A549 (cell line): ENCODE data around the gene DDX41. TPM values are rescaled to one million over a fixed set of nuclear protein-coding genes. Genes with fewer than 3 reads are reported as not detected.

Experiments used
- ATAC-seq, 2 experiments: fragments of 200-7000 bp in 1 of 2; fragments of >200 bp in 1 of 2; cut with Nextera tagmentation in 1 of 2; cut with Tn5 transposase in 1 of 2; 3 replicates each; pipeline versions ENCODE4 v1.8.0 to v1.9.1; 2018 to 2020; ENCODE audit warnings: mild to moderate bottlenecking in 1 of 2, moderate library complexity in 1 of 2
- CTCF ChIA-PET: fragments of 300-600 bp; sonication (Branson Sonifier 250); formaldehyde crosslinking; extraction: SDS; loops from one replicate; lab custom pipeline; 2021; ENCODE audit warnings: antibody characterized with exemption, inconsistent platforms; lab: Yijun Ruan, JAX
- POLR2A ChIA-PET: fragments of 350-600 bp; formaldehyde crosslinking; extraction: SDS; loops from one replicate; lab custom pipeline; 2021; ENCODE audit warnings: antibody characterized with exemption, inconsistent platforms; lab: Yijun Ruan, JAX
- DNase-seq, 2 experiments: peaks; one replicate each; pipeline versions ENCODE4 v3.0.0 to v3.0.0-alpha.2; 2011 to 2016; ENCODE audit warnings: low read depth in 1 of 2, low spot score in 1 of 2
- FAIRE-seq: peaks from 2 replicates; lab custom pipeline; 2011; peaks lifted over from hg19 to GRCh38; lab: Jason Lieb, UNC
- H3K27ac ChIP-seq, 2 experiments: fragments of >200 bp; sonication (Bioruptor Twin); formaldehyde crosslinking; 3 replicates each; pipeline ENCODE4 v1.5.1; 2016 to 2017
- H3K4me1 ChIP-seq: fragments of >200 bp; sonication (Bioruptor Twin); formaldehyde crosslinking; 3 replicates; pipeline ENCODE4 v1.6.1; 2016
- H3K4me2 ChIP-seq: fragments of >200 bp; sonication (Bioruptor Twin); formaldehyde crosslinking; 3 replicates; pipeline ENCODE4 v1.6.1; 2016
- H3K4me3 ChIP-seq: fragments of >200 bp; sonication (Bioruptor Twin); formaldehyde crosslinking; 3 replicates; pipeline ENCODE4 v1.5.1; 2016
- H3K9me3 ChIP-seq: fragments of >200 bp; sonication (Bioruptor Twin); formaldehyde crosslinking; 3 replicates; pipeline ENCODE4 v1.6.1; 2016
- CBX2 ChIP-seq: fragments of 200-600 bp; sonication (generic); IDR thresholded peaks from 2 replicates; pipeline ENCODE4 v1.6.1; 2016; ENCODE audit warnings: low read depth, mild to moderate bottlenecking, borderline replicate concordance
- CEBPB ChIP-seq, 2 experiments: fragments of >200 bp in 1 of 2; sonication (Bioruptor Twin) in 1 of 2; formaldehyde crosslinking in 1 of 2; IDR thresholded peaks; 2 replicates each; pipeline ENCODE4 v1.6.1; 2012 to 2016
- CHD2 ChIP-seq: fragments of 150-350 bp; IDR thresholded peaks from 2 replicates; pipeline ENCODE4 v1.6.1; 2014; ENCODE audit warnings: low read length; ENCODE audit not compliant: partially characterized antibody
- HDAC2 ChIP-seq: fragments of 200-600 bp; sonication (generic); IDR thresholded peaks from 2 replicates; pipeline ENCODE4 v1.6.1; 2016
- HOXB5 ChIP-seq: fragments of 250-450 bp; sonication (Bioruptor Pico); IDR thresholded peaks from 2 replicates; pipeline ENCODE4 v1.5.0; 2020; ENCODE audit warnings: mild to moderate bottlenecking, moderate library complexity
- JUN ChIP-seq, 2 experiments: fragments of >200 bp; sonication (Bioruptor Twin); formaldehyde crosslinking; IDR thresholded peaks; 2 replicates in 1 of 2; 3 replicates in 1 of 2; pipeline ENCODE4 v1.6.1; 2016 to 2017
- MAFK ChIP-seq: fragments of 450-650 bp; IDR thresholded peaks from 2 replicates; pipeline ENCODE4 v1.6.1; 2014; ENCODE audit not compliant: partially characterized antibody
- NPAS2 ChIP-seq: fragments of 250-450 bp; sonication (Bioruptor Pico); IDR thresholded peaks from 2 replicates; pipeline ENCODE4 v1.8.0; 2022; ENCODE audit warnings: mild to moderate bottlenecking, moderate library complexity, borderline replicate concordance
- NR3C1 ChIP-seq: fragments of >200 bp; sonication (Bioruptor Twin); formaldehyde crosslinking; IDR thresholded peaks from 3 replicates; pipeline ENCODE4 v1.6.1; 2017
- PHF8 ChIP-seq: fragments of 200-600 bp; sonication (generic); IDR thresholded peaks from 2 replicates; pipeline ENCODE4 v1.6.1; 2016; ENCODE audit warnings: low read depth, mild to moderate bottlenecking, antibody characterized with exemption, moderate library complexity, borderline replicate concordance
- POLR2A ChIP-seq: IDR thresholded peaks from 2 replicates; pipeline ENCODE4 v1.6.1; 2012; ENCODE audit warnings: mild to moderate bottlenecking, low read length
- RAD21 ChIP-seq, 2 experiments: fragments of >200 bp in 1 of 2; sonication (Bioruptor Twin) in 1 of 2; formaldehyde crosslinking in 1 of 2; IDR thresholded peaks in 1 of 2; conservative IDR thresholded peaks in 1 of 2; 2 replicates in 1 of 2; 3 replicates in 1 of 2; pipeline ENCODE4 v1.6.1; 2012 to 2018; ENCODE audit warnings: inconsistent platforms in 1 of 2
- RARB ChIP-seq: fragments of 250-450 bp; sonication (Bioruptor Pico); IDR thresholded peaks from 2 replicates; pipeline ENCODE4 v1.8.0; 2021; ENCODE audit warnings: mild to moderate bottlenecking, moderate library complexity
- RFX5 ChIP-seq: fragments of 450-650 bp; IDR thresholded peaks from 2 replicates; pipeline ENCODE4 v1.7.1; 2014; ENCODE audit warnings: antibody characterized with exemption, mild to moderate bottlenecking, moderate library complexity
- RNF2 ChIP-seq: fragments of 200-600 bp; sonication (generic); IDR thresholded peaks from 2 replicates; pipeline ENCODE4 v1.6.1; 2016; ENCODE audit warnings: low read depth, mild to moderate bottlenecking, antibody characterized with exemption, moderate library complexity, borderline replicate concordance
- SMC3 ChIP-seq: fragments of >200 bp; sonication (Bioruptor Twin); formaldehyde crosslinking; IDR thresholded peaks from 3 replicates; pipeline ENCODE4 v1.6.1; 2018; ENCODE audit warnings: inconsistent platforms
- SREBF2 ChIP-seq: fragments of 450-650 bp; IDR thresholded peaks from 2 replicates; pipeline ENCODE4 v1.6.1; 2014; ENCODE audit warnings: mild to moderate bottlenecking, moderate library complexity
- ZC3H11A ChIP-seq: fragments of 450-650 bp; IDR thresholded peaks from 2 replicates; pipeline ENCODE4 v1.6.1; 2014; ENCODE audit warnings: antibody characterized with exemption, mild to moderate bottlenecking
- ZFP36 ChIP-seq: fragments of 450-650 bp; IDR thresholded peaks from 2 replicates; pipeline ENCODE4 v1.6.1; 2014; ENCODE audit warnings: borderline replicate concordance; ENCODE audit not compliant: partially characterized antibody
- ZNF302 ChIP-seq: fragments of 250-450 bp; sonication (Bioruptor Pico); IDR thresholded peaks from 2 replicates; pipeline ENCODE4 v1.9.0; 2021; ENCODE audit warnings: inconsistent platforms, mild to moderate bottlenecking, moderate library complexity
- ZSCAN20 ChIP-seq: fragments of 250-450 bp; sonication (Bioruptor Pico); IDR thresholded peaks from 2 replicates; pipeline ENCODE4 v1.8.0; 2022; ENCODE audit warnings: mild to moderate bottlenecking, moderate library complexity
- WGBS: methylation state at CpG from one replicate; pipeline ENCODE4 v1.1.6; 2017; ENCODE audit errors: missing lambda C conversion rate; 5-methylcytosine and 5-hydroxymethylcytosine counted together
- polyA plus RNA-seq, 4 experiments: library from polyadenylated mRNA; depleted of rRNA in 3 of 4; stranded (reverse); fragments of >200 nt; fragmentation: RNase III in 1 of 4; extraction: RNeasy Plus Mini Kit Qiagen cat#74134 plus additional on column Dnase treatment in 1 of 4; gene quantifications; 2 replicates in 3 of 4; 3 replicates in 1 of 4; pipeline ENCODE4 v1.2.3, GENCODE V29; 2011 to 2017
- TF ChIP-seq, protein P1 (sequence below): fragments of >200 bp; sonication (Bioruptor Twin); formaldehyde crosslinking; IDR thresholded peaks from 3 replicates; pipeline ENCODE4 v1.5.1; 2016
- TF ChIP-seq, protein P2 (sequence below): fragments of >200 bp; sonication (Bioruptor Twin); formaldehyde crosslinking; IDR thresholded peaks from 2 replicates; pipeline ENCODE4 v1.6.1; 2016
- TF ChIP-seq, protein P3 (sequence below): fragments of 250-450 bp; sonication (Bioruptor Pico); IDR thresholded peaks from 2 replicates; pipeline ENCODE4 v1.5.0; 2020; ENCODE audit warnings: low read depth, mild to moderate bottlenecking, moderate library complexity

Gene DDX41
- polyA plus RNA-seq, 2 of the 4 experiments (the other 2 are of a cell fraction), result 90.7 to 172 TPM

DNA sequence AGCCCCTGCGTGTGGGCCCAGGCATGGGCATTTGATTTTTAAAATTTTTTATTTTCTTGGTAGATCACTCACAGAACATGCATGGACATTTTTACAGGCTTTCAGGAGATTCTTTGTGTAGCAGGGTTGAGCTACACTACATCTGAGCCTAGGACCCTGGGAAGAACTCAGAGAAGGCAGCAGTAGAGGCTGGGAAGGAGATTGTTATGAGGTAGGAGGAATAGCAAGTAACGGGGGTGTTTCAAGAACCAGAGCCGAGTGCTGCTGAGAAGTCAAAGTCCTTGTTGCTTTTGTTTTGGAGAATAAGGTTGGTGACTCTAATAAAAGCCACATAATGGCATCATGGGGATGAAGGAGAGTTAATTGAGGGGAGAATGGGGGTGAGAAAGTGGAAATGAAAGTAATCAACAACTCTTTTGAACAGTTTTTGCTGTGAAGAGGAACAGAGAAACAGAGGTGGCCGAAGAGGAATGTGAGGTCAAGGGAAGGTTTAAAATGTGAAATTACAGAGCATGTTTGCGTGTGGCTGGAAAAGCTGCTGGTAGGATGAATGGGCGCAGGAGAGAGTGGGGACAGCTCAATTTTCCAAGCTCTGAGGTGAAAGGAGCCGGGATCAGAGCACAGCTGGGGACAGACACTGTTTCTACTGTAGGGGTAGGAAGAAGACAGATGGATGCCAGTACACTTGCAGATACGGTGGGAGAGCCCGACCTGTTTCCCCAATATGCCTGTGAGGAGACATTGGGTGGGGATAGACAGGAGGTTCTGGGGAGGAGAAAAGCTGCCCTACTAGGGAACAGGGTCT lies 14.7 kb downstream of the DDX41 start:
- no peak for TF ChIP-seq MAFK
- no peak for TF ChIP-seq CBX2
- TF ChIP-seq HOXB5 (CRISPR knock-in tag), result no peak
- TF ChIP-seq ZFP36, result no peak
- no peak for TF ChIP-seq JUN (IDR thresholded peaks at IDR 0.05)
- no peak for TF ChIP-seq RNF2
- TF ChIP-seq, protein P1, sequence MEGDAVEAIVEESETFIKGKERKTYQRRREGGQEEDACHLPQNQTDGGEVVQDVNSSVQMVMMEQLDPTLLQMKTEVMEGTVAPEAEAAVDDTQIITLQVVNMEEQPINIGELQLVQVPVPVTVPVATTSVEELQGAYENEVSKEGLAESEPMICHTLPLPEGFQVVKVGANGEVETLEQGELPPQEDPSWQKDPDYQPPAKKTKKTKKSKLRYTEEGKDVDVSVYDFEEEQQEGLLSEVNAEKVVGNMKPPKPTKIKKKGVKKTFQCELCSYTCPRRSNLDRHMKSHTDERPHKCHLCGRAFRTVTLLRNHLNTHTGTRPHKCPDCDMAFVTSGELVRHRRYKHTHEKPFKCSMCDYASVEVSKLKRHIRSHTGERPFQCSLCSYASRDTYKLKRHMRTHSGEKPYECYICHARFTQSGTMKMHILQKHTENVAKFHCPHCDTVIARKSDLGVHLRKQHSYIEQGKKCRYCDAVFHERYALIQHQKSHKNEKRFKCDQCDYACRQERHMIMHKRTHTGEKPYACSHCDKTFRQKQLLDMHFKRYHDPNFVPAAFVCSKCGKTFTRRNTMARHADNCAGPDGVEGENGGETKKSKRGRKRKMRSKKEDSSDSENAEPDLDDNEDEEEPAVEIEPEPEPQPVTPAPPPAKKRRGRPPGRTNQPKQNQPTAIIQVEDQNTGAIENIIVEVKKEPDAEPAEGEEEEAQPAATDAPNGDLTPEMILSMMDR, result no peak
- no peak for TF ChIP-seq SREBF2
- TF ChIP-seq ZSCAN20 (CRISPR knock-in tag), result no peak
- no peak for TF ChIP-seq CEBPB (IDR thresholded peaks at IDR 0.05)
- TF ChIP-seq NPAS2, result no peak
- TF ChIP-seq POLR2A, result no peak
- TF ChIP-seq HDAC2, result no peak
- TF ChIP-seq NR3C1, result no peak
- no peak for TF ChIP-seq PHF8
- TF ChIP-seq, protein P2, sequence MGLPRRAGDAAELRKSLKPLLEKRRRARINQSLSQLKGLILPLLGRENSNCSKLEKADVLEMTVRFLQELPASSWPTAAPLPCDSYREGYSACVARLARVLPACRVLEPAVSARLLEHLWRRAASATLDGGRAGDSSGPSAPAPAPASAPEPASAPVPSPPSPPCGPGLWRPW, result no peak
- no peak for TF ChIP-seq ZC3H11A
- TF ChIP-seq RFX5, result no peak
- TF ChIP-seq RARB (CRISPR knock-in tag), result no peak
- TF ChIP-seq, protein P3, sequence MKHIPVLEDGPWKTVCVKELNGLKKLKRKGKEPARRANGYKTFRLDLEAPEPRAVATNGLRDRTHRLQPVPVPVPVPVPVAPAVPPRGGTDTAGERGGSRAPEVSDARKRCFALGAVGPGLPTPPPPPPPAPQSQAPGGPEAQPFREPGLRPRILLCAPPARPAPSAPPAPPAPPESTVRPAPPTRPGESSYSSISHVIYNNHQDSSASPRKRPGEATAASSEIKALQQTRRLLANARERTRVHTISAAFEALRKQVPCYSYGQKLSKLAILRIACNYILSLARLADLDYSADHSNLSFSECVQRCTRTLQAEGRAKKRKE (CRISPR knock-in tag), result no peak
- POLR2A ChIA-PET, result no interaction called here

DNA sequence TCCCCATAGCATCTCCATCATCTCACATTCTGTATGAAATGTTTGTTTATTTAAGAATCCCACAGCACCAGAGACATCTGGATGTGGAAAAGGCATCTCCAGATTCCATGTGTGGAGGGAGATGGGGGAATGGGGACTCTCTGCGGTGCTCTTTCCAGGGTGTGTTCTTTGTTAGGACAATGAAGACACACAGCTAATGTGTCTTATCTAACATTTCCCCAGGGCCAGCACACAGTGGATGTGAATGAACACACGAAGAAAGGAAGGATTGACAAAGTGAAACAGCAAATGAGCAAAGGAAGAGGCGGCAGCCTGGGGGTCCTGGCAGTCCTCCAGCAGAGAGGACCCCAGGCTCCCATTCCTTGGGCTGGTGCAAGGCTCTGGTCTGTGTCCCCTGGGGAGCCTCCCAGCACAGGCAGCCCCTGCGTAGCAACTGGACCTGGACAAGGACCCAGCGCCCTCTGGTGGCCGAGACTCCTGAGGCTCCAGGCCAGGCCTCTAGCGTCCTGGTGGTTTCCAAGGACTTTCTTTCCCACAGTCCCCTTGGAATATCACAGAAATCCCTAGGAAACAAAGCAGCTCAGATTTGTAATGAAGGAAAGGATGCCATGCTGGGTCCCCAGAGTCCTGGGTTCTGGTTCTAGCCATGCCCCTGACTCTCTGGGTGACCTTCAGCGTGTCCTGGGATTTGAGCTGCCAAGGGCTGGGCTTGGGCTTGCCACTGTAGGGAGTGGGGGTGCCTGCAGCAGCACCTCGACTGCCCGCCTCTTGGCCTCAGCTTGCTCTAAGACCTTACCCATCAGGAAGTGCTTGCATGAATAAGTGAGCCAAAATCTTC lies 15.9 kb downstream of the DDX41 start:
- H3K9me3 ChIP-seq, result no peaks in the 10 kb centered on the region
- no peak overlapping the region for H3K4me3 ChIP-seq
- H3K4me2 ChIP-seq, result no peak overlapping the region
- DNase-seq (peak; percentile 83 to 88), ATAC-seq (peak; percentile 48 to 70), FAIRE-seq (no peak)
- no peak for TF ChIP-seq ZNF302 (CRISPR knock-in tag)
- TF ChIP-seq CHD2, result no peak
- peak; percentile 84 to 86 for TF ChIP-seq RAD21 (conservative IDR thresholded peaks at IDR 0.05 in 1 of 2, IDR thresholded peaks at IDR 0.05 in 1 of 2)
- peak; percentile 88 for TF ChIP-seq SMC3
- TF ChIP-seq, protein P1, result peak; percentile 93
- ChIA-PET CTCF (interaction anchor here (0.7 to 18.1 kb wide), 47 partner anchors 9 to 364 kb away, joined by 3 to 354 read pairs (median 5); partner anchors contain the start of genes DDX41, DOK3, GRK6 and PFN3), POLR2A (no interaction called here)
- peaks cover 16% of the 10 kb centered on the region for H3K4me1 ChIP-seq
- 0 out of 6 replicates have a peak overlapping the region, but pooled peaks of 1 of the 2 experiments have one; percentile 29 for H3K27ac ChIP-seq
- WGBS, result 24% methylated on average over 10 of the region's 10 CpGs

More for the DNA sequence above, 14.7 kb downstream of the DDX41 start:
- CTCF ChIA-PET, result interaction anchor here (0.6 to 18.1 kb wide), 36 partner anchors 8 to 251 kb away, joined by 3 to 354 read pairs (median 6); partner anchors contain the start of genes DDX41, DOK3, PFN3 and PRR7
- no peak for ATAC-seq
- Histone ChIP-seq H3K4me2 (no peak overlapping the region), H3K27ac (no peak overlapping the region), H3K4me1 (peaks cover 11% of the 10 kb centered on the region), H3K4me3 (no peak overlapping the region), H3K9me3 (no peaks in the 10 kb centered on the region)
- no peak for FAIRE-seq
- no peak for DNase-seq
- WGBS, result 63% methylated on average over 9 of the region's 9 CpGs
